K562 (cell line): ENCODE measurements around the gene HTR3C. TPM values are rescaled to one million over a fixed set of nuclear protein-coding genes. Genes with fewer than 3 reads are reported as not detected.

Experiments used
- CTBP1 ChIP-seq: fragments of 450-650 bp; IDR thresholded peaks from 2 replicates; pipeline ENCODE4 v1.6.1; 2016; ENCODE audit warnings: borderline replicate concordance
- CXXC5 ChIP-seq: fragments of 250-450 bp; sonication (Bioruptor Pico); IDR thresholded peaks from 2 replicates; pipeline ENCODE4 v1.8.0; 2022; ENCODE audit warnings: inconsistent platforms, mild to moderate bottlenecking, moderate library complexity
- DDX20 ChIP-seq: fragments of 450-650 bp; IDR thresholded peaks from 2 replicates; pipeline ENCODE4 v1.6.1; 2016; ENCODE audit warnings: missing genetic modification characterization, low read depth, mild to moderate bottlenecking, missing compliant biosample characterization, moderate library complexity
- E4F1 ChIP-seq: fragments of 250-450 bp; sonication (Bioruptor Pico); IDR thresholded peaks from 2 replicates; pipeline ENCODE4 v1.5.0; 2021; ENCODE audit warnings: mild to moderate bottlenecking, borderline replicate concordance
- ERF ChIP-seq: fragments of 450-650 bp; formaldehyde crosslinking; IDR thresholded peaks from 2 replicates; pipeline ENCODE4 v1.4.0; 2020; ENCODE audit warnings: mild to moderate bottlenecking, mixed read lengths
- HES1 ChIP-seq: fragments of 450-650 bp; IDR thresholded peaks from 2 replicates; pipeline ENCODE4 v1.6.1; 2016; ENCODE audit warnings: low read depth, mild to moderate bottlenecking, moderate library complexity
- HMG20B ChIP-seq: fragments of 250-450 bp; sonication (Bioruptor Pico); IDR thresholded peaks from 2 replicates; pipeline ENCODE4 v1.5.0; 2021; ENCODE audit warnings: mild to moderate bottlenecking
- NCOR1 ChIP-seq: fragments of 450-650 bp; IDR thresholded peaks from 2 replicates; pipeline ENCODE4 v1.6.1; 2016; ENCODE audit warnings: mild to moderate bottlenecking, moderate library complexity
- NFE2 ChIP-seq: IDR thresholded peaks from 2 replicates; pipeline ENCODE4 v1.6.1; 2014; ENCODE audit warnings: antibody characterized with exemption, low read depth
- NR2F6 ChIP-seq: fragments of 450-650 bp; formaldehyde crosslinking; IDR thresholded peaks from 2 replicates; pipeline ENCODE4 v1.4.0; 2020; ENCODE audit warnings: mild to moderate bottlenecking
- PML ChIP-seq: IDR thresholded peaks from 2 replicates; pipeline ENCODE4 v1.6.1; 2012; ENCODE audit warnings: low read length, inconsistent platforms
- POLR2AphosphoS5 ChIP-seq: IDR thresholded peaks from 2 replicates; pipeline ENCODE4 v1.6.1; 2011; ENCODE audit warnings: mild to moderate bottlenecking, low read depth, low read length, moderate library complexity; ENCODE audit not compliant: control insufficient read depth, insufficient read depth
- POLR2G ChIP-seq: fragments of 200-400 bp; formaldehyde crosslinking; IDR thresholded peaks from 2 replicates; pipeline ENCODE4 v1.6.1; 2017; ENCODE audit warnings: low read depth, mild to moderate bottlenecking, antibody characterized with exemption, low read length, moderate library complexity
- RBM14 ChIP-seq: fragments of 200-400 bp; formaldehyde crosslinking; IDR thresholded peaks from 2 replicates; pipeline ENCODE4 v1.6.1; 2018; ENCODE audit warnings: low read depth, mild to moderate bottlenecking, low read length, moderate library complexity, borderline replicate concordance; ENCODE audit not compliant: insufficient read depth
- RNF219 ChIP-seq: fragments of 250-450 bp; sonication (Bioruptor Pico); IDR thresholded peaks from 2 replicates; pipeline ENCODE4 v1.5.0; 2022; ENCODE audit warnings: mild to moderate bottlenecking
- SETDB1 ChIP-seq: IDR thresholded peaks from one replicate; pipeline ENCODE4 v1.6.1; 2012; ENCODE audit warnings: low read length, control low read depth, inconsistent platforms
- SMAD2 ChIP-seq: fragments of 150-350 bp; IDR thresholded peaks from 2 replicates; pipeline ENCODE4 v1.6.1; 2014; ENCODE audit warnings: low read depth, mild to moderate bottlenecking, low read length
- SMAD4 ChIP-seq: fragments of 250-450 bp; sonication (Bioruptor Pico); conservative IDR thresholded peaks from 2 replicates; pipeline ENCODE4 v1.8.0; 2021; ENCODE audit warnings: inconsistent platforms, mild to moderate bottlenecking, moderate library complexity
- SMARCB1 ChIP-seq: IDR thresholded peaks from 2 replicates; pipeline ENCODE4 v1.6.1; 2011; ENCODE audit warnings: improper control_type of control experiment, low read depth; ENCODE audit not compliant: insufficient read length
- TBP ChIP-seq: optimal IDR thresholded peaks from 2 replicates; pipeline ENCODE3; 2011; ENCODE audit warnings: low read depth, low read length, improper control_type of control experiment
- TCF15 ChIP-seq: fragments of 250-450 bp; sonication (Bioruptor Pico); IDR thresholded peaks from 2 replicates; pipeline ENCODE4 v1.8.0; 2022; ENCODE audit warnings: moderate library complexity, mild to moderate bottlenecking, inconsistent platforms
- TRIM24 ChIP-seq, 2 experiments: fragments of 450-650 bp; IDR thresholded peaks; 2 replicates each; pipeline ENCODE4 v1.6.1; 2016
- ZNF175 ChIP-seq: fragments of 200-800 bp; sonication (Bioruptor generic); IDR thresholded peaks from 2 replicates; pipeline ENCODE4 v1.6.1; 2016; ENCODE audit warnings: low read depth, mild to moderate bottlenecking, missing genetic modification characterization, missing compliant biosample characterization
- ZNF316 ChIP-seq: fragments of 450-650 bp; IDR thresholded peaks from 2 replicates; pipeline ENCODE4 v1.6.1; 2016
- ZNF436 ChIP-seq: fragments of 250-450, 450-650 bp; sonication (Bioruptor Pico); formaldehyde crosslinking; IDR thresholded peaks from 2 replicates; pipeline ENCODE4 v1.7.0; 2020; ENCODE audit warnings: mild to moderate bottlenecking
- polyA plus RNA-seq, 8 experiments: library from polyadenylated mRNA; depleted of rRNA in 4 of 8; stranded (reverse) in 5 of 8; unstranded in 3 of 8; fragments of >200 nt; fragmentation: Nextera tagmentation in 2 of 8; fragmentation: Illumina TruSeq in 1 of 8; extraction: Ambion mirVana in 2 of 8; extraction: Trizol in 1 of 8; gene quantifications; 2 replicates each; pipeline versions ENCODE4 v1.2.1 to v1.2.3, GENCODE V29; 2011 to 2014; ENCODE audit warnings: inconsistent platforms in 1 of 8, missing spikeins in 1 of 8
- total RNA-seq, 7 experiments: library from RNA; depleted of rRNA in 6 of 7; stranded (reverse); fragments of >200 nt in 6 of 7; fragmentation: Illumina TruSeq in 2 of 7; extraction: Trizol in 2 of 7; gene quantifications; 2 replicates each; pipeline versions ENCODE4 v1.2.1 to v1.2.3, GENCODE V29; 2011 to 2021; ENCODE audit warnings: low replicate concordance in 1 of 7

HTR3C gene
- total and polyA plus RNA-seq, 9 of the 15 experiments (the other 6 are each of a cell fraction or from before 2014, with no cell fraction given), result 0.04 to 0.06 TPM; not detected in 7

GRCh38 chr3:184017672-184018423 lies 35.0 kb upstream of the HTR3C start, which contains the start of gene ABCC5 (continued):
- TF ChIP-seq NCOR1 (peak; percentile 92), NFE2 (peak; percentile 89), E4F1 (CRISPR knock-in tag) (no peak), SETDB1 (no peak), TCF15 (CRISPR knock-in tag) (no peak), RBM14 (0 out of 2 replicates have a peak, but pooled peaks have one; percentile 47), RNF219 (no peak), SMAD2 (no peak), HES1 (peak; percentile 88), SMARCB1 (no peak), CTBP1 (peak; percentile 73; the same call in 1 of the 2 replicates), TBP (peak; percentile 63), PML (peak; percentile 81), ZNF316 (0 out of 2 replicates have a peak, but pooled peaks have one; percentile 41), DDX20 (no peak), SMAD4 (CRISPR knock-in tag) (peak; percentile 61), POLR2G (peak; percentile 93), ZNF436 (no peak), ZNF175 (CRISPR knock-in tag) (0 out of 2 replicates have a peak, but pooled peaks have one; percentile 30), ERF (CRISPR knock-in tag) (no peak), NR2F6 (CRISPR knock-in tag) (no peak), HMG20B (CRISPR knock-in tag) (no peak), TRIM24 (IDR thresholded peaks at IDR 0.05) (peak; percentile 87 to 90), CXXC5 (CRISPR knock-in tag) (peak; percentile 88), POLR2AphosphoS5 (peak; percentile 87)
